GM19395 (cell line): ENCODE data around the gene CCDC85A.

Experiments
- ATAC-seq: cut with Tn5 transposase; IDR thresholded peaks from one replicate; pipeline ENCODE4 v1.9.1; 2021; ENCODE audit warnings: mild to moderate bottlenecking, moderate library complexity; ENCODE audit not compliant: unreplicated experiment

CCDC85A gene

GRCh38 chr2:56292951-56293350, 109.2 kb downstream of the CCDC85A start:
- ATAC-seq: no peak

- no peak for ATAC-seq
Observed at GRCh38 chr2:56295666-56296065, 111.9 kb downstream of the CCDC85A start.

GRCh38 chr2:56297671-56298070, 113.9 kb downstream of the CCDC85A start:
- ATAC-seq: no peak

GRCh38 chr2:56299171-56299691, 115.4 kb downstream of the CCDC85A start:
- no peak for ATAC-seq

GRCh38 chr2:56309626-56310170, 125.9 kb downstream of the CCDC85A start:
- ATAC-seq: no peak

GRCh38 chr2:56313500-56313921, 129.7 kb downstream of the CCDC85A start:
- no peak for ATAC-seq

DNA sequence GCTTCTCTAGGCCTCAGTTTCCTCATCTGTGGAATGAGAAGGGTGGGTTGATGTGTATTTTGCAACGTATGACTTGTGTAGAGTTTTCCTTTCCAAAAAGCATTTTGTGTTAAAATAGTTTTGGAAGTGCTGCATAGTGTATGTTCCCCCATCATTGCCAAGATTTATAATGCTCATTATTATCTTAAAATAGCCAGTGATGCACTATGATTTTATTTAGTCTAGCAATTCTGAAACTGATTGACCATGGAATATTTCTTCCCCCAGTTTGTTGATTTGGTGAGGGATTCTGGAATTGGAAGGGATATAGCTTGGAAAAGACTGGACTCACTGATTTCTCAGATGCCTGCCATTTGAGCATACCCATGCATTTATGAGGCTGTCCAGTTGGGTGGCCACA, 130.6 kb downstream of the CCDC85A start:
- no peak for ATAC-seq

GRCh38 chr2:56314796-56315195, 131.0 kb downstream of the CCDC85A start:
- ATAC-seq: no peak

GRCh38 chr2:56315376-56315775, 131.6 kb downstream of the CCDC85A start:
- no peak for ATAC-seq

- ATAC-seq: no peak
Observed at GRCh38 chr2:56316011-56316410, 132.2 kb downstream of the CCDC85A start.

- no peak for ATAC-seq
Observed at GRCh38 chr2:56318147-56318546, 134.4 kb downstream of the CCDC85A start.

DNA sequence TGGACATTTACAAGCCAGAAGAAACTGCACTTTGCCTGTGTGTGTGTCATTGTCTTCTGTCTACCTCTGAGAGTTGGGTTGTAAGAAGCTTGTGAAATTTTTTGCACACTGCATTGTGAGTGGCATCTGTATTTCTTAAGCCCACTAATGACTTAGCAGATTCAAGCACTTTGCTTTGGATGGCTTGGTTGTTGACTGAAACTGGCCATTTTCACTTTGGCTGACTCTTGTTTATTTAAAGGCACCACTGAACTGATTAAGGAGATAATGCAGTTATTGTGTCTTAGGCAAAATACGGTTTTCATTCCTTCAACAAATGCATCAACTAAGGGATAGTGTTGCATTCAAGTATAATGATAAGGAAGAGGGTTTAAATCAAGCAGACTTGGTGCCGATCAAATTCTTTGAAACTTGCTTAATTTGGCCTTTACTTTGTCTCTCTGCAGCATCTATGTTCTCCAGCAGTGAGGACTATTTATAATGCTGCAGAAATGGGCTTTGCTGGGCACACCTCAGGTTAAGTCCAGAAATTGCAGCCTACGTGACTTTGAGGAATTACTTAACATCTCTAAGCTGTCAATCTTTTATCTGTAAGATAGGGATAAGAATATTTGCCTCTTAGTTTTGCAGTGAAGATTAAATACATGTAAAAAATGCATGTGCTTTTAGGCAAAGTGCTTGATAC, 142.0 kb downstream of the CCDC85A start:
- no peak for ATAC-seq

DNA sequence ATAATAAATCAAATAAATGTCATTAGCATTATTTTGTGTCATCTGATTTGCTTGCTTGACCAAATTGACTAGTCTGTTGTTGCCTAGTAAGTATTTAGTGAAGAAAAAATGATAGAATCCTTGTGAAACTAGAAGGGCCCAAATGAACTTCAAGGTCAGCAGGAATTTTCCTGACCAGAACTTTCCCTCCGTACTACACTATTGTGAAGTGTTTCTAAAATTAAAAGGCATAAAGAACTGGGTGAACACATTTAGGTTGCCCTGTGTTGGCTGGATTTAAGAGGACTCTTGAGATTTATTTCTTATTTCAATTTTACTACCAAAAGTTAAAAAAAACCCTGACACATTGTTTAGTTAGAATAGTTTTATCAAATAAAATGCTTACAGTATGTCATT, 142.6 kb downstream of the CCDC85A start:
- no peak for ATAC-seq

DNA sequence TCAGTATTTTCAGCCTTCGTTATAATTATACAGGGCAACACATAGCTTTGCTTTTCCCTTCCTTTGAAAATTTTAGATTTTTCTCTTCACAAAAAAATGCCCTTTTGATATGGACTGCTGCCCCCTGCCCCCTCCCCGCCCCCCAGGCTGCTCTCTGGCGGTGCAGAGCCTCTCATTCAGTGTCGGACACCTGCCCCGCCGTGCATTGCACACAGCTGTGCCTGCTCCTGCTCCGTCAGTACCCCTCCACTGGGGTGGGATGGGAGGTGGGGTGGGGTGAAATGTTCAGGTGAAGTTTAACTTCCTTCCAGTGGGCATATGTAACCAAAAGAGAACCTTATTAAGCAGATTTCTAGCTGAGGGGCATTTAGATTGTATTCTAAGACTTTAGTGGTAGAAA, 148.0 kb downstream of the CCDC85A start:
- no peak for ATAC-seq

GRCh38 chr2:56333812-56334485, 150.2 kb downstream of the CCDC85A start:
- ATAC-seq: no peak

DNA sequence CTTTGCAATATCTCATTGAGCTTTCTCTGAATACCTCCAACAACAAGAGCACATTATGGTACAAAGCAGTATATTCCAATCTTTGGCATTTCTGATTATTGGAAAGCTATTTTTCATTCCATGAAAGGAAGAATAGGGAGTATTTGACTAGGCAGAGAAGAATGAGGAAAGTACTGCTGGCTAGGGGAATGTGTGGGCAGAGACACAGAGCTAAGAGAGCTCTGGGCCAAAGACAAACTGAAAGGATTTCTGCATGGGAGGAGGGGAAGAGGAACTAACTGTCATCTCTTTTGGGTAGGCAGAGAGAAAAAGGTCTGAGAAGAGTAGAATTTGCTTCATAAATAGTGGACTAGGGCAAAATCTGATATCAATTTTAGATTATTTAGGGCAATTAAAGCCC, 150.8 kb downstream of the CCDC85A start:
- ATAC-seq: no peak

GRCh38 chr2:56335101-56335500, 151.3 kb downstream of the CCDC85A start:
- no peak for ATAC-seq

GRCh38 chr2:56337342-56337741, 153.6 kb downstream of the CCDC85A start:
- no peak for ATAC-seq

DNA sequence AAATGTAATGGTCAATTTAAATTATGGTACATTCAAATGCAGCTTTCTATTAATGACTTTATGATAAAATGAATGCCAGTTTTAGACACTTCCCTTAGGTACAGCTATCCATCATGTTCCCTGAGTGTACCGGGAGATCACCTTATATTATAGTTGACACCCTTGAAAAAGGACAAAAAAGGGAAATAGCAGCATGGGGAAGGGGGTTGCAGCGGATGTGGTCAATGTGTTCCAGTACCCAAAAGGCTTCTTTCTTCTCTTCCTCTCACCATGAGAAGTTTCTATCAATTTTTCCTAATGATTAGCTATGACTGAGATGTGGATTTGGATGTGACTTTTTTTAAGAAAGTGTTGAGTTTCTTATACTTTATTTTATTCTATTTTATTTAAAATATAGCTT, 154.4 kb downstream of the CCDC85A start:
- ATAC-seq: no peak

- ATAC-seq: no peak
Observed at GRCh38 chr2:56344771-56345170, 161.0 kb downstream of the CCDC85A start.

GRCh38 chr2:56347881-56348280, 164.1 kb downstream of the CCDC85A start:
- no peak for ATAC-seq
